HG03342 (cell line): ENCODE data around the gene ASIP.

ENCODE experiments used
- ATAC-seq: cut with Tn5 transposase; IDR thresholded peaks from one replicate; pipeline ENCODE4 v1.9.1; 2021; ENCODE audit warnings: mild to moderate bottlenecking, moderate library complexity; ENCODE audit not compliant: unreplicated experiment

ASIP gene

DNA sequence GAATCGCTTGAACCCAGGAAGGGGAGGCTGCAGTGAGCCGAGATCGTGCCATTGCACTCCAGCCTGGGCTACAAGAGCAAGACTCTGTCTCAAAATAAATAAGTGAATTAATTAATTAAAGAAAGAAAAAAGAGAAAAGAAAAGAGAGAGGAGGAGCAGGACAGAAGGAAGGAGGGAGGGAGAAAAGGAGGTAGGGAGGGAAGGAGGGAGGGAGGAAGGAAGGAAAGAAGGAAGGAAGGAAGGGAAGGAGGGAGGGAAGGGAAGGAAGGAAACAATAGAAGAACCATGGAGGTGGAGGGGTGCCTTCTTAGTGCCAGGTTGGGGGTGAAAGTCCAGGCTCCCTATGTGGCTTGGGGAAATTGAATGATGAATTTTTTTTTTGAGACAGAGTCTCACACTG is 68.5 kb downstream of the ASIP start:
- no peak for ATAC-seq

DNA sequence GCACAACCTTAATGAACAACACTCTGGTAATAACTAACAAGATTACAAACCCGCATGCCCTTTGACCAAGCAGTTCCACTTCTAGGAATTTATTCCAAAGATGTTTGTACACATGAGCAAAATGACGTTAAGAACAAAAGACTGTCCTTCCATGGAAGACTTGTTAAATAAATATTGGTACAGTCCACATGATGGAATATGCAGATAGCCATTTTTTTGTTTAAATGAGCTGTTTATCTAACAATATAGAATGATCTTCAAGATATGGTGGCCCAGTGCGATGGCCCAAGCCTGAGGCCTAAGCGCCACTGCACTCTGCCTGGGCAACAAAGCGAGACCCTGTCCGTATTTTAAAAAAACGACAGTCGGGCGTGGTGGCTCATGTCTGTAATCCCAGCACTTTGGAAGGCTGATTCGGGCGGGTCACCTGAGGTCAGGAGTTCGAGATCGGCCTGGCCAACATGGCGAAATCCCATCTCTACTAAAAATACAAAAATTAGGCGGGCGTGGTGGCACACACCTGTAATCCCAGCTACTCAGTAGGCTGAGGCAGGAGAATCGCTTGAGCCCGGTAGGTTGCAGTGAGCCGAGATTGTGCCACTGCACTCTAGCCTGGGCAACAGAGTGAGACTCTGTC is 69.4 kb downstream of the ASIP start:
- no peak for ATAC-seq

DNA sequence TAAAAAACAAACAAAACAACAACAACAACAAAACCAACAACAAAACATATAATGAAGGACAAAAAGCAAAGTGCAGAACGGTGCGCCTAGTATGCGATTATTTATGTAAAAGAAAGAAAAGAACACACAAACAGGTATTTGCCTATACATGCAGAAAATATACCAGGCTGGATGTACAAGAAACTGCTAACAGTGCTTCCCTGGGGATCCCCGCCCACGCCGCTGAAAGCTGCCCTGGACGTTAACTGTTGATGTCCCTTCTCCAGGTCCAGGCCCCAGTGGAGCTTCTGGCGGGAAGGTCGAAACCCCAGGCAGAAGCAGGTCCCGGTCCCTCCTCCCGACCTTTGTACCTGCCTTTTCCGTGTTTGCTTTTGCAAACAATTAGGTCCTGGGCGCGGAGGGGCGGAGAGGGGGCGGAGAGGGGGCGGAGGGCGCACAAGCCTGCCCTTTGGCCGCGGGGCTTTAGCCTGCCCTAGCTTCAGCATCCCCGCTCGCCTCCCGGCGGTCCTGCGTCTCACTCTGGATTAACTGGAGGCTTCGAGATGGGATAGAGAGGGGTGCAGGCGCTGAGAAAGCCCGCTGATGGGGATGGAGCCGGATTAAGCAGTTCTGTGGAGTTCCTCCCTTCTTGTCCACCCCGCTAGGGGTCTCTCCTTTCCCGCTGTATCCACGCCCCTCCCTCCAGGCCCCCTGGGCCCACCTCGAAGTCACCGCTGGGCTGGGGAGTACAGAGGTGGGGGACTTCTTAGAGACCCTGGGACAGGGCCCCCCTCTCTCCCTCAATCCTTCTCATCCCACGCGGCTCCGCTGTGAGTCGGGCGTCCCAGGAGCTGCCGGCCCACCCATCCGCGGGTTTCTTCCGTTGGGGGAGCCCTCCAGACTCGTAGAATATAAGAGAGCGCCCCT is 70.1 kb downstream of the ASIP start:
- ATAC-seq = no peak

GRCh38 chr20:34312024-34312460 is 70.8 kb downstream of the ASIP start:
- no peak for ATAC-seq

DNA sequence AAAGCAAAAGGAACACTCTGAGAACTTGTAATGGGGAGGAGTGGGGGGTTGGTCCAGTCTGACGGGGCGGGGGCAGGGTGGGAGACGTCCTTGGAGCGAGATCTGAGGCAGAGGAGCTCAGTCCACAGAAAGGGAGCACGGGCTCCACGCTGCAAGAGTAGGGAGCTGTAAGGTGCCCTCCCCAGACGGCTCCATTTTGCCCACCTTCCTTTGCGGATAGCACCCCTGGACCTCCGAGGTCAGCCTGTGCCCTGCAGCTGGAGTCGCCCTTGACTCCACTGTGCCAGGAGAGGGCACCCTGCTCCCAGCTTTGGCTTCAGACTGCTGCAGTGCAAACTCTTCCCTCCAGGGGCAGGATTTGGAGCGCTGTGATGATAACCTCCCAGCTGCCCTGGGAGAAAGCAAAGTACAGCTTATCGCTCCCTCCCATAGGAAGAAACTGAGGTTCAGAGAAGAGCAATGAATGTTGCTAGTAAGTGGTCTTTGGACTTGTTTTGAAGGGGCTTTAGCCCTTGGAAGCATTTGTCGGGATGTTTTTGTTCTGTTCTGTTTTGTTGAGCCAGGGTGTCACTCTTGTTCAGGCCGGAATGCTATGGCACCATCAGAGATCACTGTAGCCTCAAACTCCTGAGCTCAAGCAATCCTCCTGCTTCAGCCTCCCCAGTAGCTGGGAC is 71.5 kb downstream of the ASIP start:
- peak; percentile 87 for ATAC-seq

- no peak for ATAC-seq
These were observed 74.0 kb downstream of the ASIP start for GRCh38 chr20:34315236-34315635.

- no peak for ATAC-seq
These were observed 75.1 kb downstream of the ASIP start for GRCh38 chr20:34316196-34316814.
